Fibroblast of the aortic adventitia (primary cell): ENCODE results near the gene GLDC. TPM values are rescaled to one million over a fixed set of nuclear protein-coding genes. Genes with fewer than 3 reads are reported as not detected.

Source experiments
- small RNA-seq: library from RNA; depleted of rRNA; stranded (forward); fragments of <200 nt; gene quantifications from one replicate; pipeline ENCODE3, GENCODE V24; 2012
- total RNA-seq: library from RNA; depleted of rRNA; stranded (reverse); fragments of >200 nt; gene quantifications from 2 replicates; pipeline ENCODE4 v1.2.3, GENCODE V29; 2012; ENCODE audit warnings: low replicate concordance

The GLDC gene
- total RNA-seq, 1 donor, result 1.8 TPM

Small RNA genes lying within 50 kb of the gene (small RNA-seq; reads per million reads assigned to genes)
- gene RN7SL123P, result not detected
- not detected for gene RN7SL25P

Other genes starting within 250 kb of the GLDC start
- gene UHRF2, start 232.5 kb downstream of the GLDC start, total RNA-seq, result 125 and 129 TPM in 2 replicates
- 18.3 and 25.1 TPM in 2 replicates for gene KDM4C, start 112.2 kb upstream of the GLDC start, total RNA-seq